MM.1S (cell line): ENCODE measurements around the gene DBNDD2.

Experiments used
- CTCF ChIP-seq: fragments of 300-600 bp; sonication (generic); IDR thresholded peaks from 2 replicates; pipeline ENCODE4 v1.5.1; 2016; ENCODE audit warnings: antibody characterized with exemption, low read length, mixed read lengths
- EZH2 ChIP-seq: fragments of 300-600 bp; sonication (generic); optimal IDR thresholded peaks from 2 replicates; pipeline ENCODE3; 2017; ENCODE audit warnings: low read depth, mild to moderate bottlenecking, antibody characterized with exemption, low read length, mixed read lengths

GRCh38 chr20:45366631-45367030 lies 41.5 kb upstream of the DBNDD2 start:
- no peak for TF ChIP-seq CTCF
- no peak for TF ChIP-seq EZH2
